Ascending aorta (tissue), 2 donors: ENCODE results near the gene VWF. TPM values are rescaled to one million over a fixed set of nuclear protein-coding genes. Genes with fewer than 3 reads are reported as not detected.

Experiments used
- DNase-seq, 2 donors: peaks; one replicate each; pipeline ENCODE4 v3.0.0-alpha.2; 2019; ENCODE audit warnings: low spot score in 2 of 2
- H3K27ac ChIP-seq, 2 donors: fragments of 200-600 bp; sonication (generic); one replicate each; pipeline ENCODE4 v1.5.1; 2016 to 2017; ENCODE audit warnings: mild to moderate bottlenecking in 1 of 2
- H3K27me3 ChIP-seq: fragments of 200-600 bp; sonication (generic); one replicate; pipeline ENCODE4 v1.5.1; 2017
- H3K36me3 ChIP-seq, 2 donors: fragments of 200-600 bp; sonication (generic); one replicate each; pipeline ENCODE4 v1.5.1; 2016
- H3K4me1 ChIP-seq, 2 donors: fragments of 200-600 bp; sonication (generic); one replicate each; pipeline ENCODE4 v1.5.1; 2016 to 2017; ENCODE audit warnings: mild to moderate bottlenecking in 1 of 2
- H3K4me3 ChIP-seq, 2 donors: fragments of 200-600 bp; sonication (generic); one replicate each; pipeline ENCODE4 v1.5.1; 2016 to 2017; ENCODE audit warnings: mild to moderate bottlenecking in 1 of 2
- H3K9me3 ChIP-seq, 2 donors: fragments of 200-600 bp; sonication (generic); one replicate each; pipeline ENCODE4 v1.5.1; 2016
- CTCF ChIP-seq, 3 experiments: fragments of 200-600 bp in 2 of 3; fragments of 450-650 bp in 1 of 3; sonication (generic) in 2 of 3; IDR thresholded peaks; one replicate each; pipeline ENCODE4 v1.5.1; 2016 to 2019; ENCODE audit warnings: antibody characterized with exemption in 3 of 3, mild to moderate bottlenecking in 1 of 3, moderate library complexity in 1 of 3
- intact Hi-C: fragments of 100-400 bp; cut with DNase I; formaldehyde crosslinking; loops from one replicate; pipeline ENCODE4 v1.15.1; 2023
- total RNA-seq: library from RNA; depleted of rRNA; stranded (reverse); fragments of >200 nt; gene quantifications from one replicate; pipeline ENCODE4 v1.1.0, GENCODE V29; 2016

The VWF gene
- total RNA-seq, 1 donor from 2014 or later = 1,026 TPM

- no peaks in the 10 kb centered on the region for H3K4me1 ChIP-seq
- no peak overlapping the region for H3K4me3 ChIP-seq
- no peaks in the 10 kb centered on the region for H3K36me3 ChIP-seq
- H3K9me3 ChIP-seq = no peaks in the 10 kb centered on the region
- H3K27ac ChIP-seq = no peak overlapping the region
- intact Hi-C loops = no loop called here
- TF ChIP-seq CTCF (IDR thresholded peaks at IDR 0.05) = no peak
- no peaks in the 10 kb centered on the region for H3K27me3 ChIP-seq
- peak in 1 of 2 donors; percentile 35 for DNase-seq
Measured at GRCh38 chr12:5904969-5905368, 219.5 kb downstream of the VWF start.

DNA sequence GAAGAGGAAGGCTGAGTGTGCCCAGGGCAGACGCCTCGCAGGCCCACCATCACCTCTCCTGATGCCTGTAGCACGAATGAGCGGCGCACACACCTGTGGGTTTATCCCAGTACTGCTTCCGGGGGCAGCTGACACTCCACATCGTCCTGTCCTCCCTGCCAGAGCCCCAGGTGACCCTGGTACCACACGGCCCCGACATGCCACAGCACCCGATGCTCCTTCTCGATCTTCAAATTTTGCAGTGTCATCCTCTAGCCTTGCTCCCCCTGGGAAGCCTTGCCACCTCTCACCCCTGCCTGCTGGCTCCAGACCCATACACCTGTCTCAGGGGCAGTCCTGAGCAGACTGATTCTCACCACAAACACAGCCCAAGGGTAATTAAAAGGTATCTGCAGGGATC, 220.0 kb downstream of the VWF start:
- no peak for TF ChIP-seq CTCF (IDR thresholded peaks at IDR 0.05)
- intact Hi-C loops = no loop called here
- Histone ChIP-seq H3K27ac (no peak overlapping the region), H3K36me3 (no peaks in the 10 kb centered on the region), H3K9me3 (no peaks in the 10 kb centered on the region), H3K27me3 (no peaks in the 10 kb centered on the region), H3K4me3 (no peak overlapping the region), H3K4me1 (no peaks in the 10 kb centered on the region)
- no peak for DNase-seq

- Histone ChIP-seq H3K36me3 (no peaks in the 10 kb centered on the region), H3K4me1 (no peaks in the 10 kb centered on the region), H3K27me3 (no peaks in the 10 kb centered on the region), H3K4me3 (no peak overlapping the region), H3K9me3 (no peaks in the 10 kb centered on the region), H3K27ac (no peak overlapping the region)
- intact Hi-C loops = no loop called here
- TF ChIP-seq CTCF (IDR thresholded peaks at IDR 0.05) = no peak
- no peak for DNase-seq
Measured at GRCh38 chr12:5902736-5903135, 221.7 kb downstream of the VWF start.

- no peak overlapping the region for H3K27ac ChIP-seq
- H3K9me3 ChIP-seq = no peaks in the 10 kb centered on the region
- intact Hi-C loops = no loop called here
- no peaks in the 10 kb centered on the region for H3K4me1 ChIP-seq
- no peak for TF ChIP-seq CTCF (IDR thresholded peaks at IDR 0.05)
- H3K4me3 ChIP-seq = no peak overlapping the region
- H3K27me3 ChIP-seq = no peaks in the 10 kb centered on the region
- H3K36me3 ChIP-seq = no peaks in the 10 kb centered on the region
- no peak for DNase-seq
Measured at GRCh38 chr12:5901416-5901815, 223.1 kb downstream of the VWF start.

GRCh38 chr12:5900533-5901205, 223.8 kb downstream of the VWF start:
- Histone ChIP-seq H3K27ac (no peak overlapping the region), H3K4me1 (no peaks in the 10 kb centered on the region), H3K9me3 (no peaks in the 10 kb centered on the region), H3K36me3 (no peaks in the 10 kb centered on the region), H3K4me3 (no peak overlapping the region), H3K27me3 (no peaks in the 10 kb centered on the region)
- TF ChIP-seq CTCF (IDR thresholded peaks at IDR 0.05) = no peak
- DNase-seq = no peak
- intact Hi-C loops = no loop called here

- DNase-seq = no peak
- H3K4me1 ChIP-seq = no peaks in the 10 kb centered on the region
- no peaks in the 10 kb centered on the region for H3K9me3 ChIP-seq
- intact Hi-C loops = no loop called here
- H3K27ac ChIP-seq = no peak overlapping the region
- no peak for TF ChIP-seq CTCF (IDR thresholded peaks at IDR 0.05)
- H3K27me3 ChIP-seq = no peaks in the 10 kb centered on the region
- no peaks in the 10 kb centered on the region for H3K36me3 ChIP-seq
- H3K4me3 ChIP-seq = no peak overlapping the region
Measured at GRCh38 chr12:5900076-5900475, 224.4 kb downstream of the VWF start.
